Smooth muscle cell (in vitro differentiated cells): ENCODE measurements around the gene CAPN3. TPM values are rescaled to one million over a fixed set of nuclear protein-coding genes. Genes with fewer than 3 reads are reported as not detected.

Source experiments
- DNase-seq: peaks from one replicate; lab custom pipeline; 2025; ENCODE audit not compliant: unreplicated experiment; lab: John Stamatoyannopoulos, UW
- H2AFZ ChIP-seq: fragments of 200-600 bp; sonication (generic); 2 replicates; pipeline ENCODE4 v1.6.0; 2016; ENCODE audit warnings: antibody characterized with exemption, low read depth, mild to moderate bottlenecking
- H3F3A ChIP-seq: fragments of 200-600 bp; sonication (generic); 2 replicates; pipeline ENCODE4 v1.6.0; 2017; ENCODE audit warnings: antibody characterized with exemption, low read depth
- H3K27ac ChIP-seq: fragments of 200-600 bp; sonication (generic); 2 replicates; pipeline ENCODE4 v1.5.1; 2016; ENCODE audit warnings: low read depth, mild to moderate bottlenecking
- H3K27me3 ChIP-seq: fragments of 200-600 bp; sonication (generic); 2 replicates; pipeline ENCODE4 v1.6.1; 2016; ENCODE audit warnings: low read depth, mild to moderate bottlenecking
- H3K36me3 ChIP-seq: fragments of 200-600 bp; sonication (generic); 2 replicates; pipeline ENCODE4 v1.5.1; 2016; ENCODE audit warnings: low read depth
- H3K4me1 ChIP-seq: fragments of 200-600 bp; sonication (generic); 2 replicates; pipeline ENCODE4 v1.5.1; 2016; ENCODE audit warnings: low read depth
- H3K4me2 ChIP-seq: fragments of 200-600 bp; sonication (generic); 2 replicates; pipeline ENCODE4 v1.6.0; 2016; ENCODE audit warnings: mild to moderate bottlenecking
- H3K4me3 ChIP-seq: fragments of 200-600 bp; sonication (generic); 2 replicates; pipeline ENCODE4 v1.5.1; 2016; ENCODE audit warnings: mild to moderate bottlenecking
- H3K79me2 ChIP-seq: fragments of 200-600 bp; sonication (generic); 2 replicates; pipeline ENCODE4 v1.6.0; 2016; ENCODE audit warnings: low read depth, mild to moderate bottlenecking
- H3K9ac ChIP-seq: fragments of 200-600 bp; sonication (generic); 2 replicates; pipeline ENCODE4 v1.6.0; 2016; ENCODE audit warnings: low read depth
- H3K9me3 ChIP-seq: fragments of 200-600 bp; sonication (generic); replicated peaks from 2 replicates; pipeline ENCODE4 v1.5.1; 2016; ENCODE audit warnings: low read depth
- H4K20me1 ChIP-seq: fragments of 200-600 bp; sonication (generic); 2 replicates; pipeline ENCODE4 v1.6.0; 2016; ENCODE audit warnings: low read depth
- WGBS: methylation state at CpG from one replicate; pipeline ENCODE4 v1.1.7; 2016; ENCODE audit warnings: low lambda C conversion rate; 5-methylcytosine and 5-hydroxymethylcytosine counted together
- polyA plus RNA-seq: library from polyadenylated mRNA; unstranded; fragments of >200 nt; fragmentation: Nextera tagmentation; extraction: Ambion mirVana; gene quantifications from 2 replicates; pipeline ENCODE4 v1.2.1, GENCODE V29; 2016
- total RNA-seq: library from RNA; depleted of rRNA; stranded (reverse); fragments of >200 nt; gene quantifications from 2 replicates; pipeline ENCODE4 v1.2.3, GENCODE V29; 2014
- TF ChIP-seq, protein P1 (sequence below): fragments of 200-600 bp; sonication (generic); IDR thresholded peaks from 2 replicates; pipeline ENCODE4 v1.5.1; 2017; ENCODE audit warnings: borderline replicate concordance, mild to moderate bottlenecking, antibody characterized with exemption; ENCODE audit not compliant: insufficient read depth, poor library complexity, severe bottlenecking

CAPN3 gene
- total and polyA plus RNA-seq, 2 experiments from 2014 or later = 0.25 to 1.6 TPM

GRCh38 chr15:42392309-42393024, 33.2 kb downstream of the CAPN3 start:
- H3K36me3 ChIP-seq = no peaks in the 10 kb centered on the region
- TF ChIP-seq, protein P1, sequence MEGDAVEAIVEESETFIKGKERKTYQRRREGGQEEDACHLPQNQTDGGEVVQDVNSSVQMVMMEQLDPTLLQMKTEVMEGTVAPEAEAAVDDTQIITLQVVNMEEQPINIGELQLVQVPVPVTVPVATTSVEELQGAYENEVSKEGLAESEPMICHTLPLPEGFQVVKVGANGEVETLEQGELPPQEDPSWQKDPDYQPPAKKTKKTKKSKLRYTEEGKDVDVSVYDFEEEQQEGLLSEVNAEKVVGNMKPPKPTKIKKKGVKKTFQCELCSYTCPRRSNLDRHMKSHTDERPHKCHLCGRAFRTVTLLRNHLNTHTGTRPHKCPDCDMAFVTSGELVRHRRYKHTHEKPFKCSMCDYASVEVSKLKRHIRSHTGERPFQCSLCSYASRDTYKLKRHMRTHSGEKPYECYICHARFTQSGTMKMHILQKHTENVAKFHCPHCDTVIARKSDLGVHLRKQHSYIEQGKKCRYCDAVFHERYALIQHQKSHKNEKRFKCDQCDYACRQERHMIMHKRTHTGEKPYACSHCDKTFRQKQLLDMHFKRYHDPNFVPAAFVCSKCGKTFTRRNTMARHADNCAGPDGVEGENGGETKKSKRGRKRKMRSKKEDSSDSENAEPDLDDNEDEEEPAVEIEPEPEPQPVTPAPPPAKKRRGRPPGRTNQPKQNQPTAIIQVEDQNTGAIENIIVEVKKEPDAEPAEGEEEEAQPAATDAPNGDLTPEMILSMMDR = no peak
- WGBS = 92% methylated on average over 11 of the region's 11 CpGs
- no peak overlapping the region for H3K4me2 ChIP-seq
- H3K4me3 ChIP-seq = no peak overlapping the region
- DNase-seq = no peak
- no peak overlapping the region for H3K9ac ChIP-seq
- no peak overlapping the region for H3K27ac ChIP-seq
- no peaks in the 10 kb centered on the region for H3K27me3 ChIP-seq
- no peaks in the 10 kb centered on the region for H3K79me2 ChIP-seq
- no peak overlapping the region for H2AFZ ChIP-seq
- no peaks in the 10 kb centered on the region for H4K20me1 ChIP-seq
- no peaks in the 10 kb centered on the region for H3K4me1 ChIP-seq
- no peaks in the 10 kb centered on the region for H3K9me3 ChIP-seq
- no peaks in the 10 kb centered on the region for H3F3A ChIP-seq

GRCh38 chr15:42394106-42394505, 34.8 kb downstream of the CAPN3 start:
- no peak overlapping the region for H3K4me2 ChIP-seq
- no peaks in the 10 kb centered on the region for H3K79me2 ChIP-seq
- no peak for DNase-seq
- no peak overlapping the region for H3K4me3 ChIP-seq
- H4K20me1 ChIP-seq = no peaks in the 10 kb centered on the region
- H3K27me3 ChIP-seq = no peaks in the 10 kb centered on the region
- no peak overlapping the region for H2AFZ ChIP-seq
- H3K9ac ChIP-seq = no peak overlapping the region
- 88% methylated on average over 13 of the region's 13 CpGs for WGBS
- H3K36me3 ChIP-seq = no peaks in the 10 kb centered on the region
- no peaks in the 10 kb centered on the region for H3K4me1 ChIP-seq
- H3F3A ChIP-seq = no peaks in the 10 kb centered on the region
- no peaks in the 10 kb centered on the region for H3K9me3 ChIP-seq
- TF ChIP-seq, protein P1 = no peak
- no peak overlapping the region for H3K27ac ChIP-seq

DNA sequence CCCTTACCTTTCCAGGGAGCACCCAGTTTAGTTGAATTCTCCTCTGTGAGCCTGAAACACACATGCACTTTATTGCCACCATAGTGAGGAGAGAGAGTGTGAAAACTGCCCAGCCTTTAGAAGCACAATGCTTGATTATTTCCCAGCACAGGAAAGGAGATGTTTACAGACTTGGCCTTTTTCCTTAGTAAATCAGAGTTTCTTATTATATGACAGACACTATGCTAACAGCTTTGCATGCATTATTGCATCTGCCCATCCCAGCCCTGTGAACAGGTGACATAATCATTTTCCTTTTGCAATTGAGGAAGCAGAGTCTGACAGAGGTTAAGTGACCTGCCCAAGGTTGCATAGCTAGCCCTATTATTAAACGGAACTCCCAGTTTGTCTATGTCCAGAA, 36.5 kb downstream of the CAPN3 start:
- no peaks in the 10 kb centered on the region for H3K36me3 ChIP-seq
- no peaks in the 10 kb centered on the region for H4K20me1 ChIP-seq
- no peak for DNase-seq
- H3K79me2 ChIP-seq = no peaks in the 10 kb centered on the region
- H3K27me3 ChIP-seq = no peaks in the 10 kb centered on the region
- H3F3A ChIP-seq = no peaks in the 10 kb centered on the region
- H3K9me3 ChIP-seq = no peaks in the 10 kb centered on the region
- no peaks in the 10 kb centered on the region for H3K4me1 ChIP-seq
- no peak overlapping the region for H3K4me2 ChIP-seq
- no peak overlapping the region for H3K9ac ChIP-seq
- no peak overlapping the region for H2AFZ ChIP-seq
- WGBS = 89% methylated on average over 1 of the region's 1 CpG
- no peak overlapping the region for H3K27ac ChIP-seq
- TF ChIP-seq, protein P1 = no peak
- H3K4me3 ChIP-seq = no peak overlapping the region
